Right lobe of liver (tissue), 6 donors: Measurements from ENCODE around the gene CCDC88A. TPM values are rescaled to one million over a fixed set of nuclear protein-coding genes. Genes with fewer than 3 reads are reported as not detected.
A peak's percentile ranks its signal among the peaks of the same experiment; 100 is the strongest.

Experiments
- ATAC-seq, 4 donors: fragments of 200-7000 bp; cut with Tn5 transposase; one replicate each; pipeline ENCODE4 v1.9.1; 2020; ENCODE audit warnings: mild to moderate bottlenecking in 4 of 4, moderate library complexity in 4 of 4
- DNase-seq, 3 donors: peaks; one replicate each; pipeline ENCODE4 v3.0.0-alpha.2; 2020
- H3K27ac ChIP-seq, 3 donors: fragments of 200-600 bp; one replicate each; pipeline ENCODE4 v1.8.0; 2022
- H3K27me3 ChIP-seq, 2 donors: fragments of 200-600 bp; one replicate each; pipeline ENCODE4 v1.8.0; 2022
- H3K36me3 ChIP-seq, 4 donors: fragments of 200-600 bp; sonication (generic) in 1 of 4; one replicate each; pipeline versions ENCODE4 v1.5.1 to v1.8.0; 2017 to 2022; ENCODE audit warnings: control low read depth in 1 of 4
- H3K4me1 ChIP-seq, 4 donors: fragments of 200-600 bp; sonication (generic) in 1 of 4; one replicate each; pipeline versions ENCODE4 v1.5.1 to v1.8.0; 2017 to 2022; ENCODE audit warnings: control low read depth in 1 of 4
- H3K4me3 ChIP-seq, 3 donors: fragments of 200-600 bp; one replicate each; pipeline ENCODE4 v1.8.0; 2022
- H3K9me3 ChIP-seq, 4 donors: fragments of 200-600 bp; sonication (generic) in 1 of 4; one replicate each; pipeline versions ENCODE4 v1.5.1 to v1.8.0; 2017 to 2022; ENCODE audit warnings: control low read depth in 1 of 4
- CTCF ChIP-seq, 4 donors: fragments of 200-600 bp in 3 of 4; fragments of 450-650 bp in 1 of 4; IDR thresholded peaks; one replicate each; pipeline versions ENCODE4 v1.5.1 to v1.8.0; 2016 to 2022; ENCODE audit warnings: antibody characterized with exemption in 4 of 4, mild to moderate bottlenecking in 2 of 4
- POLR2A ChIP-seq: fragments of 450-650 bp; IDR thresholded peaks from one replicate; pipeline ENCODE4 v1.6.1; 2017; ENCODE audit warnings: antibody characterized with exemption, mild to moderate bottlenecking
- WGBS: methylation state at CpG from one replicate; pipeline ENCODE4 v1.1.6; 2018; ENCODE audit warnings: low coverage, low lambda C conversion rate; ENCODE audit not compliant: insufficient coverage; ENCODE audit errors: missing lambda C conversion rate; 5-methylcytosine and 5-hydroxymethylcytosine counted together
- intact Hi-C, 2 donors: fragments of 100-400 bp; cut with DNase I; formaldehyde crosslinking; loops; one replicate each; pipeline versions ENCODE4 v1.11.2 to v1.14.1; 2022
- long read RNA-seq: library from polyadenylated mRNA; unstranded; transcript quantifications from one replicate; pipeline ENCODE4 v2.0.0, GENCODE V29; 2019
- total RNA-seq, 6 experiments: library from RNA; depleted of rRNA in 2 of 6; stranded (reverse); fragments of >200 nt in 2 of 6; fragmentation: NEBNext Ultra II Directional in 3 of 6; extraction: Animal tissue kit (Norgen Biotek cat#: 25700) in 3 of 6; gene quantifications; one replicate each; pipeline versions ENCODE4 v1.1.0 to v1.2.4, GENCODE V29; 2016 to 2023
- donor health status: DM: no; HTN: yes; CAD: no.
- donor health status: DM: no; HTN: no; CAD: no.
- donor health status: DM: no; HTN: no; CAD: no.
- donor health status: DM: no; HTN: yes; CAD: no.
- donor health status: DM: no; HTN: yes; CAD: no.

The CCDC88A gene, protein sequence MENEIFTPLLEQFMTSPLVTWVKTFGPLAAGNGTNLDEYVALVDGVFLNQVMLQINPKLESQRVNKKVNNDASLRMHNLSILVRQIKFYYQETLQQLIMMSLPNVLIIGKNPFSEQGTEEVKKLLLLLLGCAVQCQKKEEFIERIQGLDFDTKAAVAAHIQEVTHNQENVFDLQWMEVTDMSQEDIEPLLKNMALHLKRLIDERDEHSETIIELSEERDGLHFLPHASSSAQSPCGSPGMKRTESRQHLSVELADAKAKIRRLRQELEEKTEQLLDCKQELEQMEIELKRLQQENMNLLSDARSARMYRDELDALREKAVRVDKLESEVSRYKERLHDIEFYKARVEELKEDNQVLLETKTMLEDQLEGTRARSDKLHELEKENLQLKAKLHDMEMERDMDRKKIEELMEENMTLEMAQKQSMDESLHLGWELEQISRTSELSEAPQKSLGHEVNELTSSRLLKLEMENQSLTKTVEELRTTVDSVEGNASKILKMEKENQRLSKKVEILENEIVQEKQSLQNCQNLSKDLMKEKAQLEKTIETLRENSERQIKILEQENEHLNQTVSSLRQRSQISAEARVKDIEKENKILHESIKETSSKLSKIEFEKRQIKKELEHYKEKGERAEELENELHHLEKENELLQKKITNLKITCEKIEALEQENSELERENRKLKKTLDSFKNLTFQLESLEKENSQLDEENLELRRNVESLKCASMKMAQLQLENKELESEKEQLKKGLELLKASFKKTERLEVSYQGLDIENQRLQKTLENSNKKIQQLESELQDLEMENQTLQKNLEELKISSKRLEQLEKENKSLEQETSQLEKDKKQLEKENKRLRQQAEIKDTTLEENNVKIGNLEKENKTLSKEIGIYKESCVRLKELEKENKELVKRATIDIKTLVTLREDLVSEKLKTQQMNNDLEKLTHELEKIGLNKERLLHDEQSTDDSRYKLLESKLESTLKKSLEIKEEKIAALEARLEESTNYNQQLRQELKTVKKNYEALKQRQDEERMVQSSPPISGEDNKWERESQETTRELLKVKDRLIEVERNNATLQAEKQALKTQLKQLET (N-terminal part only)
- total RNA-seq: 10 to 100 TPM; 11.5 to 26.1 (median 18.5) TPM
- long read RNA-seq: 0 reads

- Histone ChIP-seq H3K4me1 (no peaks in the 10 kb centered on the region), H3K36me3 (no peaks in the 10 kb centered on the region), H3K27me3 (no peaks in the 10 kb centered on the region), H3K9me3 (no peaks in the 10 kb centered on the region), H3K27ac (peak within 1 kb of the TSS; percentile 63 to 86 (median 77)), H3K4me3 (peak within 1 kb of the TSS; percentile 59 to 67 (median 67))
- DNase-seq (peak; percentile 95 to 98 (median 96)), ATAC-seq (peak; percentile 97 to 98 (median 98))
- peak; percentile 94 for TF ChIP-seq POLR2A
- peak in 3 of 4 donors; percentile 12 to 21 (median 19) for TF ChIP-seq CTCF (IDR thresholded peaks at IDR 0.05)
- 0% methylated on average over 4 of the region's 62 CpGs for WGBS
- intact Hi-C loops: no loop called here
These were observed at the start of gene CCDC88A for GRCh38 chr2:55419679-55420438. CCDC88A (minus strand) TSS chr2:55419856; CDS start chr2:55419079, 777 bp downstream.

DNA sequence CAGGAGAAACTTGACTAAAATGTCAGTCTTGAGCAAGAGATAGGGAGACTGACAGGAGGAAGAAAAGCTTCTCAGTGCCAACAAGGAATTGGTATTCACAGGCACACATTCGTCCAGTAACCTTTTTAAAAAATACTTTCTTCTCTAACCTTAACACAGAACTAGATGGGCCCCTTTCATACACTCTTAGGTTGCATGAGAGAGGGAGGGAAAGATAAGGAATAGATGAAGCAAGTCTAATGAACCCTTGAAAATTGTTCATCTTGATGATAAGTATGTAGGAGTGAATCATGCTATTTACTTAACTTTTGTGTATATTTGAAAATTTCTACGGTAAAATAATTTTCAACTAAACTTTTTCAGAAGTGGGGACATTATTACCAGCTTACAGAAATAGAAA is 42.0 kb upstream of the CCDC88A start:
- WGBS: 70% methylated on average over 2 of the region's 2 CpGs
- H3K36me3 ChIP-seq: no peaks in the 10 kb centered on the region
- no peak overlapping the region for H3K27ac ChIP-seq
- TF ChIP-seq CTCF (IDR thresholded peaks at IDR 0.05) (no peak), POLR2A (no peak)
- intact Hi-C loops: no loop called here
- H3K27me3 ChIP-seq: no peaks in the 10 kb centered on the region
- H3K4me1 ChIP-seq: no peaks in the 10 kb centered on the region
- DNase-seq: no peak
- no peak for ATAC-seq
- no peak overlapping the region for H3K4me3 ChIP-seq
- no peaks in the 10 kb centered on the region for H3K9me3 ChIP-seq

GRCh38 chr2:55460562-55460961 is 40.9 kb upstream of the CCDC88A start:
- Histone ChIP-seq H3K36me3 (no peaks in the 10 kb centered on the region), H3K4me3 (no peak overlapping the region), H3K27me3 (no peaks in the 10 kb centered on the region), H3K9me3 (no peaks in the 10 kb centered on the region), H3K4me1 (no peaks in the 10 kb centered on the region), H3K27ac (no peak overlapping the region)
- ATAC-seq: peak in 2 of 4 donors; percentile 42 to 75
- WGBS: 41% methylated on average over 3 of the region's 3 CpGs
- DNase-seq: no peak
- intact Hi-C loops: no loop called here
- TF ChIP-seq CTCF (IDR thresholded peaks at IDR 0.05): no peak
- no peak for TF ChIP-seq POLR2A

- H3K36me3 ChIP-seq: no peaks in the 10 kb centered on the region
- no peaks in the 10 kb centered on the region for H3K4me1 ChIP-seq
- DNase-seq (no peak), ATAC-seq (no peak)
- H3K27ac ChIP-seq: no peak overlapping the region
- H3K9me3 ChIP-seq: no peaks in the 10 kb centered on the region
- 71% methylated on average over 8 of the region's 11 CpGs for WGBS
- no peaks in the 10 kb centered on the region for H3K27me3 ChIP-seq
- no peak for TF ChIP-seq CTCF (IDR thresholded peaks at IDR 0.05)
- TF ChIP-seq POLR2A: no peak
- intact Hi-C loops: no loop called here
- H3K4me3 ChIP-seq: no peak overlapping the region
These were observed 40.1 kb upstream of the CCDC88A start for GRCh38 chr2:55459714-55460274.
